ENCODE measurements around the gene GRHPR.
A peak's percentile ranks its signal among the peaks of the same experiment; 100 is the strongest.
"Not testable (repeated sequence)": the region's sequence is repeated elsewhere in the genome, so short reads cannot be mapped to it uniquely, and the experiment has no call there.

The GRHPR gene

DNA sequence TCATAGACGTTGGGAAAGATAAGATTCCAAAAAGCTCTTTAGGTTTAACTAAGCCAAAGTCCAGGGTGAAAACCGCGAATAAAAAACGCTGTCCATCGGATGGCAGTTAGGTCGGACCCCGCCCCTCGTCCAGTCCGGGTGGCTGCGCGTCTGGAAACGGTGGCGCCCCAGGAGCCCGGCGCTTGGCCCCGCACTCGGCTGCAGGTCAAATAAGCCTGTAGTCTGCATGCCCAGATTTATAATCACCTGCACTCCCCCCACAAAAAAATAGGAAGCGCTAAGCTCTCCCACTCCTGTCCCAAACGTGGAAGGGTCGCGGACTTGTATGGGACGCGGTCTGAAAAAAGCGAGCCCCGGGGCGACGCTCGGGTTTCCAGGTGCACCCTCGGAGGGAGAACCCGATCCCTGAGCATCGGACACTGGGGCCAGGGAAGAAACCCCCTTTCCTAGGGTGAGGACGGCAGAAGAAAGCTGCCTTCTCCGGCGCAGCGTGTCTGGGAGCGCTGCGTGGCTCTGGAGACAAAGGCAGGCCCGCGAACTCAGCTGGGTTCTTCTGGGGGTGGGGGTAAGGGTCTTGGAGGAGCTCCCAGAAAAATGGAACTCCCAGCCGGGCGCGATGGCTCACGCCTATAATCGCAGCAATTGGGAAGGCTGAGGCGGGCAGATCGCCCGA, 43.7 kb downstream of the GRHPR start:
- peak; percentile 27 for DNase-seq (ENCODE audit: insufficient read length, low spot score)
- FAIRE-seq = peak; percentile 54
- TF ChIP-seq POLR2AphosphoS5 (IDR thresholded peaks at IDR 0.05; ENCODE audit: low read depth, low read length) (peak; percentile 71; the same call in 1 of the 2 replicates), POLR2A (IDR thresholded peaks at IDR 0.05; ENCODE audit: low read depth, low read length) (no peak), POU2F2 (IDR thresholded peaks at IDR 0.05; ENCODE audit: low read depth, low read length) (no peak), SPI1 (IDR thresholded peaks at IDR 0.05; ENCODE audit: low read depth, low read length) (no peak), TAF1 (IDR thresholded peaks at IDR 0.05; ENCODE audit: low read depth, low read length) (no peak), PAX5 (IDR thresholded peaks at IDR 0.05; ENCODE audit: insufficient read depth, low read length, severe bottlenecking) (no peak)

DNA sequence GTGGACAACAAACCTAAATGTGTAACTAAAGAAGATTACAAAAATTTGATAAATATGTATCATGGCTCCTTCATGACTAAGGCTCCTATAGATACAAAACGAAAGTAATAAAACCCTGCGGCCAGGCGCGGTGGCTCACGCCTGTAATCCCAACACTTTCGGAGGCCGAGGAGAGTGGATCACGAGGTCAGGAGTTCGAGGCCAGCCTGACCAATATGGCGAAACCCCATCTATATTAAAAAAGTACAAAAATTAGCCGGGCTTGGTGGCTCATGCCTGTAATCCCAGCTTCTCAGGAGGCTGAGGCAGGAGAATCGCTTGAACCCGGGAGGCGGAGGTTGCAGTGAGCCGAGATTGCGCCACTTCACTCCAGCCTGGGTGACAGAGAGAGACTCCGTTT, 45.0 kb downstream of the GRHPR start:
- not testable (repeated sequence) for DNase-seq (ENCODE audit: insufficient read length, low spot score); FAIRE-seq

DNA sequence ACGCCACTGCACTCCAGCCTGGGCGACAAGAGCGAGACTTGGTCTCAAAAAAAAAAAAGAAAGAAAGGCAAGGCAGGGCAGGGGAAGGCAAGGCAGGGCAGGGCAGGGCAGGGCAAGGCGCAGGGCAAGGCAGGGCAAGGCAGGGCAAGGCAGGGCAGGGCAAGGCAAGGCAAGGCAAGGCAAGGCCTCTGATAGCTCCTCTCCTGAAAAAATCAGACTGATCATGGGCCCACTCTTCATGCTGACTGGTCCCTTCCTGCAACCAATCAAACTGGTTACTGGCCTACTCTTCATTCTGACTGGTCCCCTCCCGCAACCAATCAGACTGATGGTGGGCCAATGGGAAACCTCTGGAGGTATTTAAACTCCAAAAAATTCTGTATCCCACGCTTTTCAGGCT, 46.1 kb downstream of the GRHPR start:
- no peak for TF ChIP-seq POLR2AphosphoS5 (IDR thresholded peaks at IDR 0.05; ENCODE audit: low read depth, low read length)
- no peak for TF ChIP-seq POLR2A (IDR thresholded peaks at IDR 0.05; ENCODE audit: low read depth, low read length)
- TF ChIP-seq PAX5 (IDR thresholded peaks at IDR 0.05; ENCODE audit: insufficient read depth, low read length, severe bottlenecking) = no peak
- TF ChIP-seq TAF1 (IDR thresholded peaks at IDR 0.05; ENCODE audit: low read depth, low read length) = no peak
- no peak for TF ChIP-seq SPI1 (IDR thresholded peaks at IDR 0.05; ENCODE audit: low read depth, low read length)
- no peak for TF ChIP-seq POU2F2 (IDR thresholded peaks at IDR 0.05; ENCODE audit: low read depth, low read length)
- FAIRE-seq = no peak
- DNase-seq (ENCODE audit: insufficient read length, low spot score) = no peak

DNA sequence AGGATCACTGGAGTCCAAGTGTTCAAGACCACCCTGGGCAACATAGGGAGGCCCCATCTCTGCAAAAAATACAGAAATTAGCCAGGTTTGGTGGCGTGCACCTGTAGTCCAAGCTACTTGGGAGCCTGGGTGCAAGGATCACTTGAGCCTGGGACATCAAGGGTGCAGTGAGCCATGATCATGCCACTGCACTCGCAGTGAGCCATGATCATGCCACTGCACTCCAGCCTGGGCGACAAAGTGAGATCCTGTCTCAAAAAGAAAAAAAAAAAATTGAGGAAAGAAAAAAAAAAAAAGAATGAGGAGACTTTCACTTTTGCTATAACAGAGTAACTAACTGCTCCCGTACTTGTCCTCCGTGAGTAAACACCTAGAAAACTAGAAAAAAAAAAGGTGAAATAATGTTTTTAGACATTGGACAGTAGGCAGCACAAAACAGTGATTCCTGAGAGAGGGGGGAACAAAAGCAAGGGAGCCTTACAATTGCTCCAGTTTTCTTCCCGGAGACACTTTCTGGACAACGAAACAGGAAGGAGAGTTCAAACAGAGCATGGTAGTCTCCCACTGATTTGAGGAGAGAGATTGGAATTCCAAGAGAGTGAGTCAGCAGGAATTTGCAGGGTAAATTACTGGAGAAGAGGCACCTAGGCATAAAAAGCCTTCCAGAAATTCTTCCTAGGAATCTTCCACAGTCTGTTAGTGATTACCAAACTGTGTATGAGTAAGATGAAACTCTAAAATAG, 49.6 kb downstream of the GRHPR start:
- TF ChIP-seq PAX5 (IDR thresholded peaks at IDR 0.05; ENCODE audit: insufficient read depth, low read length, severe bottlenecking) = no peak
- TF ChIP-seq SPI1 (IDR thresholded peaks at IDR 0.05; ENCODE audit: low read depth, low read length) = no peak
- TF ChIP-seq POLR2AphosphoS5 (IDR thresholded peaks at IDR 0.05; ENCODE audit: low read depth, low read length) = no peak
- TF ChIP-seq POU2F2 (IDR thresholded peaks at IDR 0.05; ENCODE audit: low read depth, low read length) = no peak
- DNase-seq (ENCODE audit: insufficient read length, low spot score) (no peak), FAIRE-seq (peak; percentile 51)

DNA sequence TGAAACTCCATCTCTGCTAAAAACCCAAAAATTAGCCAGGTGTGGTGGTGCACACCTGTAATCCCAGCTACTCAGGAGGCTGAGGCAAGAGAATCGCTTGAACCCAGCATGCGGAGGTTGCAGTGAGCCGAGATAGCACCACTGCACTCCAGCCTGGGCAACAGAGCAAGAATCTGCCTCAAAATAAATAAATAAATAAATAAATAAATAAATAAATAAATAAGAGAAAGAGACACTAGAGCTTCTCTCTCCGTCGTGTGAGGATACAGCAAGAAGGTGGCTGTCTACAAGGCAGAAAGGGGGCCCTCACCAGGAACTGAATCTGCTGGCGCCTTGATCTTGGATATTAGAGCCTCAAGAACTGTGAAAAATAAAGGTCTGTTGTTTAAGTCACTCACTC, 51.5 kb downstream of the GRHPR start:
- not testable (repeated sequence) for FAIRE-seq; DNase-seq (ENCODE audit: insufficient read length, low spot score)

DNA sequence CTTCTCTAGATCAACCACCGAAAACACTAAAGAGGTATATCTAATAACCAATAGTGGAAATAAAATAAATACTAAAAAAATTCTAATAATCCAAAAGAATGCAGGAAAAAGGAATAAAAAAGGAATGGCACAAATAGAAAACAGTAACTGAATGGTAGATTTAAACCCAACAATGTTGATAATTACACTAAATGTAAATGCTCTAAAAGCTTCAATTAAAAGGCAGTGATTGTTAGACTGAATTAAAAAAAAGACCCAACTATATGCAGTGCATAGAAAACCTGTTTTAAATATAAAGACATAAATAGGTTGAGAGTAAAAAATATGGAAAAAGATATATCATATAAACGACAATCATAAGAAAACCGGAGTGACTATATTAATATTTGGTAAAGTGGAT, 51.9 kb downstream of the GRHPR start:
- FAIRE-seq (no peak), DNase-seq (ENCODE audit: insufficient read length, low spot score) (no peak)
- TF ChIP-seq SPI1 (IDR thresholded peaks at IDR 0.05; ENCODE audit: low read depth, low read length) = no peak

DNA sequence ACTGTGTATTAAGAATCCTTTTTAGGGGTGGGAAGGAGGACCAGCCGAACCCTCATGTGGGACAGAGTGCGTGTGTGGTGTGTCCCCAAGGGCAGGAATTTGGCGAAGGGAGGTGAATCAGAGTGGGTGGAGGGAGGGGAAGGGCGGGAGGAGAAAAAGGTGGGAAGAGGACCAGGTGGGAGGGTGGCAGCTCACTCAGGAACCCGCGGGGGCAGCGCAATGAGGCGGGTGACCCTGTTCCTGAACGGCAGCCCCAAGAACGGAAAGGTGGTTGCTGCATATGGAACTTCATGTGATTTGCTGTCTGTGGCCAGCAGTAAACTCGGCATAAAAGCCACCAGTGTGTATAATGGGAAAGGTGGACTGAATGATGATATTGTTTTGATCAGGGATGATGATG, 54.4 kb downstream of the GRHPR start:
- FAIRE-seq (no peak), DNase-seq (ENCODE audit: insufficient read length, low spot score) (no peak)
- no peak for TF ChIP-seq POU2F2 (IDR thresholded peaks at IDR 0.05; ENCODE audit: low read depth, low read length)
- no peak for TF ChIP-seq SPI1 (IDR thresholded peaks at IDR 0.05; ENCODE audit: low read depth, low read length)
- no peak for TF ChIP-seq POLR2AphosphoS5 (IDR thresholded peaks at IDR 0.05; ENCODE audit: low read depth, low read length)
- no peak for TF ChIP-seq PAX5 (IDR thresholded peaks at IDR 0.05; ENCODE audit: insufficient read depth, low read length, severe bottlenecking)
- TF ChIP-seq TAF1 (IDR thresholded peaks at IDR 0.05; ENCODE audit: low read depth, low read length) = no peak
- no peak for TF ChIP-seq POLR2A (IDR thresholded peaks at IDR 0.05; ENCODE audit: low read depth, low read length)

DNA sequence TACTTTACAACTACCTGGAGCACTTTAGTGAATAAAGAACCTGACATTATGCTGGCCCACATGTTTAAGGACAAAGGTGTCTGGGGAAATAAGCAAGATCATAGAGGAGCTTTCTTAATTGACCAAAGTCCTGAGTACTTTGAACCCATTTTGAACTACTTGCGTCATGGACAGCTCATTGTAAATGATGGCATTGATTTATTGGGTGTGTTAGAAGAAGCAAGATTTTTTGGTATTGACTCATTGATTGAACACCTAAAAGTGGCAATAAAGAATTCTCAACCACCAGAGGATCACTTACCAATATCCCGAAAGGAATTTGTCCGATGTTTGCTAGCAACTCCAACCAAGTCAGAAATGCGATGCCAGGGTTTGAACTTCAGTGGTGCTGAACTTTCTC, 54.9 kb downstream of the GRHPR start:
- FAIRE-seq; DNase-seq (ENCODE audit: insufficient read length, low spot score): not testable (repeated sequence)

DNA sequence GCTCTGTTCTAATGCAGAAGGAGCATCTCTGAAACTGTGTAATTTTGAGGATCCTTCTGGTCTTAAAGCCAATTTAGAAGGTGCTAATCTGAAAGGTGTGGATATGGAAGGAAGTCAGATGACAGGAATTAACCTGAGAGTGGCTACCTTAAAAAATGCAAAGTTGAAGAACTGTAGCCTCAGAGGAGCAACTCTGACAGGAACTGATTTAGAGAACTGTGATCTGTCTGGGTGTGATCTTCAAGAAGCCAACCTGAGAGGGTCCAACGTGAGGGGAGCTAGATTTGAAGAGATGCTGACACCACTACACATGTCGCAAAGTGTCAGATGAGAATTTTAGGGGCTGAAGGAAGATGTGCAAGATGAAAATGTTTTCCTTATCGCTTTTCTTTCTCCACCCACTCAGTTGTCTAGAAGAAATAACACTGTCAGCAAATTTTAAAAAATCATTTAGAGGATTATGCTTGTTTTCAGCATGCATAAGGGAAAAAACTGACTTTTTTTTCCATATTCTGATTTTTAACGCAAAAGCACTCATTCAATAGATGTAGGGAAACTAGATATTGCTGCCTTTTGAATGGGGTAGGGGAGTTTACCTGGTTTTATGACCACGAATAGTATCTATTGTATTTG, 55.6 kb downstream of the GRHPR start:
- FAIRE-seq = not testable (repeated sequence)
- TF ChIP-seq SPI1 (IDR thresholded peaks at IDR 0.05; ENCODE audit: low read depth, low read length) = 0 out of 2 replicates have a peak, but pooled peaks have one; percentile 11

DNA sequence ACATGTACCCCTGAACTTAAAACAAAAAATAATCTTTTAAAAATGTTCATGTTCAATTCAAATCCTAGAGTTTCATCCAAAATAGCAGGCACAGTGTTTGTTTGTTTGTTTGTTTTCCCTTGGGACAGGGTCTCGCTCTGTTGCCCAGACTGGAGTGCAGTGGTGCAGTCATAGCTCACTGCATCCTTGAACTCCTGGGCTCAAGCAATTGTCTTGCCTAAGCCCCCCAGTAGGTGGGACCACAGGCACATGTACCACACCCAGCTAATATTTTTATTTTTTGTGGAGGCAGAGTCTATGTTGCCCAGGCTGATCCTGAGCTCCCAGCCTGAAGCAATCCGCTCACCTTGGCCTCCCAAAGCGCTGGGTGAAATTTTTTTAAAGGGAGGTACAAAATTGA, 58.3 kb downstream of the GRHPR start:
- TF ChIP-seq TAF1 (IDR thresholded peaks at IDR 0.05; ENCODE audit: low read depth, low read length) (no peak), POLR2A (IDR thresholded peaks at IDR 0.05; ENCODE audit: low read depth, low read length) (no peak), POU2F2 (IDR thresholded peaks at IDR 0.05; ENCODE audit: low read depth, low read length) (no peak), PAX5 (IDR thresholded peaks at IDR 0.05; ENCODE audit: insufficient read depth, low read length, severe bottlenecking) (no peak)
- no peak for DNase-seq (ENCODE audit: insufficient read length, low spot score)

More for the DNA sequence above, 55.6 kb downstream of the GRHPR start:
- not testable (repeated sequence) for DNase-seq (ENCODE audit: insufficient read length, low spot score)

More for the DNA sequence above, 58.3 kb downstream of the GRHPR start:
- FAIRE-seq = no peak

All from GM12891 (cell line).